ENCODE data around the gene RFLNA. TPM values are rescaled to one million over a fixed set of nuclear protein-coding genes. Genes with fewer than 3 reads are reported as not detected.

Gene RFLNA
- total and polyA plus RNA-seq, 2 experiments from 2014 or later = 3.9 to 20.4 TPM

- Histone ChIP-seq H3K79me2 (replicated peaks; ENCODE audit: insufficient read depth) (no peaks in the 10 kb centered on the region; the same call in 1 of the 2 replicates), H3K27me3 (ENCODE audit: insufficient read depth) (no peaks in the 10 kb centered on the region), H2AFZ (no peak overlapping the region), H3K4me3 (no peak overlapping the region), H3K27ac (ENCODE audit: low read depth) (no peak overlapping the region), H3K4me2 (no peak overlapping the region), H3K4me1 (ENCODE audit: insufficient read depth) (peaks cover 18% of the 10 kb centered on the region), H3K36me3 (ENCODE audit: insufficient read depth) (no peaks in the 10 kb centered on the region; the same call in 1 of the 2 replicates), H3K9me2 (ENCODE audit: insufficient read depth) (no peaks in the 10 kb centered on the region), H3F3A (replicated peaks; ENCODE audit: low read depth) (0 out of 2 replicates have a peak, but pooled peaks cover 3% of the 10 kb centered on the region), H4K20me1 (replicated peaks; ENCODE audit: insufficient read depth) (no peaks in the 10 kb centered on the region)
- peaks cover 31% of the 10 kb centered on the region for H3K4me1 Mint-ChIP-seq
- no peak for ATAC-seq
- H3K27me3 Mint-ChIP-seq (ENCODE audit: insufficient read depth, low read depth, poor library complexity) = peaks cover 28% of the 10 kb centered on the region
- H3K27ac Mint-ChIP-seq = no peak overlapping the region
- H3K4me3 Mint-ChIP-seq = no peak overlapping the region
- DNase-seq (ENCODE audit: low spot score) = no peak
- TF ChIP-seq NANOG (IDR thresholded peaks at IDR 0.05; ENCODE audit: borderline replicate concordance) (no peak), ZNF462 (CRISPR knock-in tag; IDR thresholded peaks at IDR 0.05) (no peak), EZH2 (IDR thresholded peaks at IDR 0.05; ENCODE audit: low read depth, unreplicated experiment) (no peak), ETS1 (IDR thresholded peaks at IDR 0.05) (no peak), REST (IDR thresholded peaks at IDR 0.05; ENCODE audit: unreplicated experiment) (no peak), STAT1 (IDR thresholded peaks at IDR 0.05; ENCODE audit: unreplicated experiment) (no peak), EZH2phosphoT487 (IDR thresholded peaks at IDR 0.05; ENCODE audit: unreplicated experiment) (no peak), CREB1 (CRISPR knock-in tag; IDR thresholded peaks at IDR 0.05; ENCODE audit: low read depth) (no peak), POLR2AphosphoS5 (IDR thresholded peaks at IDR 0.05; ENCODE audit: low read depth) (no peak), CTCF (conservative IDR thresholded peaks at IDR 0.05; ENCODE audit: low read depth in 2 of 2) (no peak), JUNB (IDR thresholded peaks at IDR 0.05; ENCODE audit: unreplicated experiment) (no peak), ZNF114 (CRISPR knock-in tag; IDR thresholded peaks at IDR 0.05) (no peak), ZNF331 (CRISPR knock-in tag; IDR thresholded peaks at IDR 0.05; ENCODE audit: low read depth) (no peak)
- H3K36me3 Mint-ChIP-seq (ENCODE audit: low read depth) = peaks cover 19% of the 10 kb centered on the region
- H3K9me3 Mint-ChIP-seq = peaks cover 3% of the 10 kb centered on the region; the same call in 1 of the 3 replicates
These were observed 19.9 kb downstream of the RFLNA start for GRCh38 chr12:124314766-124315165.

All from GM23338 (cell line).